ENCODE data around the gene TMC5.

DNA sequence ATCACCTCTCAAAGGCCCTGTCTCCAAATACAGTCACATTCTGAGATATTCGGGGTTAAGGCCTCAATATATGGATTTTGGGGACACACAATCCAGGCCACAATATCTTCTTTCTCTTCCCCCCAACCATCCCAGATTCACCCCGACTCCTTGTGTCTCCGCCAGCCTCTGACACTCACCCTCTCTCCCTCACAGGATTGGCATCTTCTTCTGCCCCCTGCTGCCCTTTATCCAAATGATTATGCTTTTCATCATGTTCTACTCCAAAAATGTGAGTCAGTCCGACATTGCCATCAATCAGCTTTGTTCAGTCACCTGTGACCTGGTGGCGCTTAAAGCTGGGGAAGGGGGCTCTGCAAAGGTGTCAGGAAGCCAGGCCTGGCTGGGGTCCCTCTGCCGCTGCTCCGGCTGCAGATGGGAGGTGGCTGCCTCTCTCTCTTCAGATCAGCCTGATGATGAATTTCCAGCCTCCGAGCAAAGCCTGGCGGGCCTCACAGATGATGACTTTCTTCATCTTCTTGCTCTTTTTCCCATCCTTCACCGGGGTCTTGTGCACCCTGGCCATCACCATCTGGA is 69.2 kb downstream of the TMC5 start:
- TF ChIP-seq CTCF (IDR thresholded peaks at IDR 0.05 in 4 of 5, conservative IDR thresholded peaks at IDR 0.05 in 1 of 5), result no peak
- TF ChIP-seq POLR2A (IDR thresholded peaks at IDR 0.05), result no peak

Data from gastrocnemius medialis (tissue), 4 donors.